ENCODE measurements around the gene TRIOBP.
"Not testable (repeated sequence)": the region's sequence is repeated elsewhere in the genome, so short reads cannot be mapped to it uniquely, and the experiment has no call there.

The TRIOBP gene

GRCh38 chr22:37696657-37697537 is at the start of gene TRIOBP:
TRIOBP (plus strand) TSS chr22:37697048; CDS start chr22:37701366, 4,318 bp downstream.
- ATAC-seq, result peak; percentile 99

GRCh38 chr22:37647317-37647716 is 49.5 kb upstream of the TRIOBP start:
- ATAC-seq, result no peak

GRCh38 chr22:37647928-37648327 is 48.9 kb upstream of the TRIOBP start:
- no peak for ATAC-seq

- ATAC-seq, result no peak
These were observed 46.2 kb upstream of the TRIOBP start for GRCh38 chr22:37650463-37651136.

GRCh38 chr22:37654563-37655251 is 42.1 kb upstream of the TRIOBP start:
- ATAC-seq, result no peak

- no peak for ATAC-seq
These were observed 41.6 kb upstream of the TRIOBP start for GRCh38 chr22:37655252-37655563.

GRCh38 chr22:37656583-37656982 is 40.3 kb upstream of the TRIOBP start:
- not testable (repeated sequence) for ATAC-seq

GRCh38 chr22:37657590-37658132 is 39.2 kb upstream of the TRIOBP start:
- no peak for ATAC-seq

GRCh38 chr22:37658133-37659065 is 38.4 kb upstream of the TRIOBP start, which contains the start of gene PDXP:
PDXP (plus strand) TSS chr22:37658723; CDS start chr22:37658783, 60 bp downstream.
- peak; percentile 99 for ATAC-seq

GRCh38 chr22:37659066-37659896 is 37.6 kb upstream of the TRIOBP start:
- ATAC-seq, result peak in 1 of 2 donors; percentile 0

GRCh38 chr22:37659897-37660708 is 36.7 kb upstream of the TRIOBP start:
- no peak for ATAC-seq

GRCh38 chr22:37660709-37661045 is 36.2 kb upstream of the TRIOBP start:
- ATAC-seq, result no peak

GRCh38 chr22:37661160-37661924 is 35.5 kb upstream of the TRIOBP start:
- ATAC-seq, result no peak

GRCh38 chr22:37662039-37662438 is 34.8 kb upstream of the TRIOBP start:
- ATAC-seq, result no peak

- no peak for ATAC-seq
These were observed 33.2 kb upstream of the TRIOBP start for GRCh38 chr22:37663521-37664140.

- no peak for ATAC-seq
These were observed 32.4 kb upstream of the TRIOBP start for GRCh38 chr22:37664249-37665101.

GRCh38 chr22:37665487-37665886 is 31.4 kb upstream of the TRIOBP start:
- no peak for ATAC-seq

GRCh38 chr22:37669586-37669985 is 27.3 kb upstream of the TRIOBP start:
- peak; percentile 26 to 34 for ATAC-seq

All from activated CD4-positive, CD25-positive, alpha-beta regulatory T cell treated with anti-CD3 and anti-CD28 coated beads, Interleukin-2, amount 50 U/mL, for 24 hours (primary cell).